ENCODE data around the gene PRRT2.
A peak's percentile ranks its signal among the peaks of the same experiment; 100 is the strongest.

The PRRT2 gene

GRCh38 chr16:29809850-29810698 is 1.9 kb upstream of the PRRT2 start:
- H3K9me3 ChIP-seq (ENCODE audit: control insufficient read depth, insufficient read depth, low read length), result no peaks in the 10 kb centered on the region
- no peak overlapping the region for H3K9ac ChIP-seq (ENCODE audit: low read depth, low read length)
- H3K4me3 ChIP-seq (ENCODE audit: low read depth, low read length), result peak overlapping the region; percentile 33
- peaks cover 15% of the 10 kb centered on the region for H3K4me1 ChIP-seq (ENCODE audit: control insufficient read depth, insufficient read depth, low read length)
- no peaks in the 10 kb centered on the region for H3K27me3 ChIP-seq (ENCODE audit: control insufficient read depth, insufficient read depth, low read length)
- peaks cover 14% of the 10 kb centered on the region for H3K36me3 ChIP-seq (ENCODE audit: control insufficient read depth, insufficient read depth, low read length)

GRCh38 chr16:29810699-29811169 is 1.3 kb upstream of the PRRT2 start:
- H3K4me3 ChIP-seq (ENCODE audit: low read depth, low read length), result peak overlapping the region; percentile 87
- H3K9me3 ChIP-seq (ENCODE audit: control insufficient read depth, insufficient read depth, low read length), result no peaks in the 10 kb centered on the region
- H3K36me3 ChIP-seq (ENCODE audit: control insufficient read depth, insufficient read depth, low read length), result peaks cover 14% of the 10 kb centered on the region
- peaks cover 15% of the 10 kb centered on the region for H3K4me1 ChIP-seq (ENCODE audit: control insufficient read depth, insufficient read depth, low read length)
- no peak overlapping the region for H3K9ac ChIP-seq (ENCODE audit: low read depth, low read length)
- no peaks in the 10 kb centered on the region for H3K27me3 ChIP-seq (ENCODE audit: control insufficient read depth, insufficient read depth, low read length)

DNA sequence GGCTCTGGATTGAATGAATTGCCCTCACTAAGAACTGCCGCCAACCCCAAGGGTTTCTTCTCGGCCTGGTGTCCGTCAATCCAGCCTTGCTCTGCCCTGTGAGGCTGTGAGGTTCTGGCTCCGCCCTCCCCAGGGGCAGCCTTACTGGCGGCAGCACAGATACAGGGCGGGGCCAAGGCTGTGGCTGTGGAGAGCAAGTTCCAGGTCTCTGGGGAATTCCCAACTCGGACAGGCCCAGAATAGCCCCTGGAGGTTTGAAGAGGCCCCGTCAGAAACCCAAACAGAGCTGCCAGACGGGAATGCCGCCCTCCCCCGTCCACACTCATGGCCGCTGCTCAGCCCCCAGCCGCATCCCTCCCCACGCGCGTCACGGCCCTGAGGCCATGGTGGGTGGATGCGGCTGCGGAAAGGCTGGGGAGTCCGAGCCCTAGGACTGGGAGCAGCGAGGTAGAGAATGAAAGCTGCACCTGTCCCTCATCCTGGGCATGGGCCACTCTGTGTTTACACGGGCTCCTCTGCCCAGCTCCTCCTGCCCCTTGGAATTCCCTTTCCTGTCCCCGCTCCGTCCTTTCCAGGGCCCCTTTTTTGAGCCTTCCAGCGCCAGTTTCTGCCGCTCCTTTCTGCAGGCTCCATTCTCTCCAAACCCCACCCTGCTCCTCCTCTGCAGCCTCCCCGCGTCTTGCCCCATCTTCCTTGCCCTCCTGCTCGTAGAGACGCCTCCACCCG is 660 bp upstream of the PRRT2 start:
- Histone ChIP-seq H3K36me3 (ENCODE audit: control insufficient read depth, insufficient read depth, low read length) (peaks cover 14% of the 10 kb centered on the region), H3K9ac (ENCODE audit: low read depth, low read length) (peak overlapping the region; percentile 83)

DNA sequence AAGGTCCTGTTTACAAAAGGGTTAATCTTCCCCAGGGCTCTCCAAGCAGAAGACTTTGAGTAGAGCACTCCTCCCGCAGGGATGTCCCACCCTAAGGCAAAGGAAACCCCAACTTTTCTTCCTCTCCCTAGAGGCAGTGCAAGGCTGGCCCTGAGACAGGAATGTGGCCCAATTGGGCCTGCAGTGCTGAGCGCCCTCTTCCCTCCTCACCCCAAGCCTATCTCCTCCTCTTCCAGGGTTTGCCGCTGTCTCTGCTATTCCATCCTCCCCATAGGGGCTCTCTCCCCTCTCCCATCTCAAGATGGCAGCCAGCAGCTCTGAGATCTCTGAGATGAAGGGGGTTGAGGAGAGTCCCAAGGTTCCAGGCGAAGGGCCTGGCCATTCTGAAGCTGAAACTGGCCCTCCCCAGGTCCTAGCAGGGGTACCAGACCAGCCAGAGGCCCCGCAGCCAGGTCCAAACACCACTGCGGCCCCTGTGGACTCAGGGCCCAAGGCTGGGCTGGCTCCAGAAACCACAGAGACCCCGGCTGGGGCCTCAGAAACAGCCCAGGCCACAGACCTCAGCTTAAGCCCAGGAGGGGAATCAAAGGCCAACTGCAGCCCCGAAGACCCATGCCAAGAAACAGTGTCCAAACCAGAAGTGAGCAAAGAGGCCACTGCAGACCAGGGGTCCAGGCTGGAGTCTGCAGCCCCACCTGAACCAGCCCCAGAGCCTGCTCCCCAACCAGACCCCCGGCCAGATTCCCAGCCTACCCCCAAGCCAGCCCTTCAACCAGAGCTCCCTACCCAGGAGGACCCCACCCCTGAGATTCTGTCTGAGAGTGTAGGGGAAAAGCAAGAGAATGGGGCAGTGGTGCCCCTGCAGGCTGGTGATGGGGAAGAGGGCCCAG is 1.0 kb downstream of the PRRT2 start:
- no peak overlapping the region for H3K9ac ChIP-seq (ENCODE audit: low read depth, low read length)
- peaks cover 15% of the 10 kb centered on the region for H3K36me3 ChIP-seq (ENCODE audit: control insufficient read depth, insufficient read depth, low read length)
- H3K9me3 ChIP-seq (ENCODE audit: control insufficient read depth, insufficient read depth, low read length), result no peaks in the 10 kb centered on the region
- H3K4me1 ChIP-seq (ENCODE audit: control insufficient read depth, insufficient read depth, low read length), result peaks cover 15% of the 10 kb centered on the region
- H3K27me3 ChIP-seq (ENCODE audit: control insufficient read depth, insufficient read depth, low read length), result no peaks in the 10 kb centered on the region
- peak overlapping the region; percentile 87 for H3K4me3 ChIP-seq (ENCODE audit: low read depth, low read length)

More for the DNA sequence above, 660 bp upstream of the PRRT2 start:
- H3K4me1 ChIP-seq (ENCODE audit: control insufficient read depth, insufficient read depth, low read length), result peaks cover 15% of the 10 kb centered on the region
- H3K4me3 ChIP-seq (ENCODE audit: low read depth, low read length), result peak overlapping the region; percentile 87
- H3K27me3 ChIP-seq (ENCODE audit: control insufficient read depth, insufficient read depth, low read length), result no peaks in the 10 kb centered on the region
- H3K9me3 ChIP-seq (ENCODE audit: control insufficient read depth, insufficient read depth, low read length), result no peaks in the 10 kb centered on the region

DNA sequence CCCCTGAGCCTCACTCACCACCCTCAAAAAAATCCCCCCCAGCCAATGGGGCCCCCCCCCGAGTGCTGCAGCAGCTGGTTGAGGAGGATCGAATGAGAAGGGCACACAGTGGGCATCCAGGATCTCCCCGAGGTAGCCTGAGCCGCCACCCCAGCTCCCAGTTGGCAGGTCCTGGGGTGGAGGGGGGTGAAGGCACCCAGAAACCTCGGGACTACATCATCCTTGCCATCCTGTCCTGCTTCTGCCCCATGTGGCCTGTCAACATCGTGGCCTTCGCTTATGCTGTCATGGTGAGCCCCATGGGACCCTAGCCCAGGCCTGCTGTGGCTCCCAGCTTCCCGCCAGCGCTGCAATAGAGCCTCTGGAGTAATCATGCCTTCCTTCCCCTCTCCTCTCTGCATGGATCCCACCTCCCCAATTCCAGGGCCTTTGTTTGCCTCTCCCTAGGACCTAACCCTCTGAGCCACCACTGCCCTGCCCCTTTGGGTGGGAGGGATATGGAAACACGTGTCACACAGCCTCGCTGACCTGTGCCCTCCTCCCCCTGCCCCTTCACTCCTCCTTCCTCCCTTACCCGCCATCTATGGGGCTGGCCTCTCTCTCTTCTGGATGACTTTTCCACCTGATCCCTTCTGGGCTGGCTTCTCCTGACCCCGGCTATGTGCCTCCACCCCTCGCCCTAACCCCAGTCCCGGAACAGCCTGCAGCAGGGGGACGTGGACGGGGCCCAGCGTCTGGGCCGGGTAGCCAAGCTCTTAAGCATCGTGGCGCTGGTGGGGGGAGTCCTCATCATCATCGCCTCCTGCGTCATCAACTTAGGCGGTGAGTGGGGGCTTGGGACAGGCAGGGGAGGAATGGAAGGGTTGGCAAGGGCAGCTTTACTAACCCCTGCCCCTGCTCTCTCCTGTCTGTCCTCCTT is 1.9 kb downstream of the PRRT2 start:
- peaks cover 10% of the 10 kb centered on the region for H3K4me1 ChIP-seq (ENCODE audit: control insufficient read depth, insufficient read depth, low read length)
- H3K9ac ChIP-seq (ENCODE audit: low read depth, low read length), result no peak overlapping the region
- H3K36me3 ChIP-seq (ENCODE audit: control insufficient read depth, insufficient read depth, low read length), result peaks cover 18% of the 10 kb centered on the region
- H3K9me3 ChIP-seq (ENCODE audit: control insufficient read depth, insufficient read depth, low read length), result no peaks in the 10 kb centered on the region
- peak overlapping the region; percentile 90 for H3K4me3 ChIP-seq (ENCODE audit: low read depth, low read length)
- no peaks in the 10 kb centered on the region for H3K27me3 ChIP-seq (ENCODE audit: control insufficient read depth, insufficient read depth, low read length)

GRCh38 chr16:29814592-29814991 is 2.6 kb downstream of the PRRT2 start:
- no peaks in the 10 kb centered on the region for H3K27me3 ChIP-seq (ENCODE audit: control insufficient read depth, insufficient read depth, low read length)
- peak overlapping the region; percentile 47 for H3K9ac ChIP-seq (ENCODE audit: low read depth, low read length)
- H3K4me3 ChIP-seq (ENCODE audit: low read depth, low read length), result peak overlapping the region; percentile 90
- H3K4me1 ChIP-seq (ENCODE audit: control insufficient read depth, insufficient read depth, low read length), result peaks cover 8% of the 10 kb centered on the region
- peaks cover 19% of the 10 kb centered on the region for H3K36me3 ChIP-seq (ENCODE audit: control insufficient read depth, insufficient read depth, low read length)
- no peaks in the 10 kb centered on the region for H3K9me3 ChIP-seq (ENCODE audit: control insufficient read depth, insufficient read depth, low read length)

DNA sequence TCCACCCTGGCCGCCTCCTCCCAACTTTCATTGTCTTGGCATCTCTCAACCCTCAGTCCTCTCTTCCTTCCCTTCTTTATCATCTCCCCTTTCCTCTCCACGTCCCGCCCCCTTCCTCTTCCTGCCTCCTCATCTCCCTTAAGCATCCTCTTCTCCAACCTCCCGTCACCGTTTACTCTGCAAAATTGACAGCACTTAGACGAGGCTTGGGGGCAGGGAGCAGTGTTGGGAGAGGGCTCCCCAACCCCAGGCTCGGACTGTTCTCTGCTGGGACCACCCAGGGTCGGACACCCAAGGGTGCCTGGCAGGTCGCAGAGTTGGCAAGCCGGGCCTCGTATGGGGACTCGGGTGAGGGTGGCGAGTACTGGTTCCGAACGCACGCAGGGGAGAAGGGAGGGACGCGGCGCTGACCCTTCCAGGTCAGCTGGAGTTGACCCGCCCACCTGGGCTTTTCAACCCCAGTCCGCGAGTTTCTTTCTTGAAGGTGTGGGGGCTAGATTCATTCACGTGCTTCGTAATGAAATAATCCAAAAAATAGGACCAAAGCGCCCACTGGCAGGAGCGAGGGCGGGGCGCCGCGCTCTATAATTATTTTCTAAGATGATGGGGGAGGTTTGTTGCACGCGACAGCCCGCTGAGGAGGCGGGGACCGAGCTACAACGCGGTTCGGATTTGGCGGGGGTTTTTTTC is 3.2 kb downstream of the PRRT2 start:
- peaks cover 8% of the 10 kb centered on the region for H3K4me1 ChIP-seq (ENCODE audit: control insufficient read depth, insufficient read depth, low read length)

GRCh38 chr16:29815793-29816693 is 4.0 kb downstream of the PRRT2 start, which contains the start of gene PAGR1:
PAGR1 (plus strand) TSS chr16:29816152; CDS start chr16:29816526, 374 bp downstream.
- Histone ChIP-seq H3K9me3 (ENCODE audit: control insufficient read depth, insufficient read depth, low read length) (no peaks in the 10 kb centered on the region), H3K9ac (ENCODE audit: low read depth, low read length) (peak within 1 kb of the TSS; percentile 94), H3K27me3 (ENCODE audit: control insufficient read depth, insufficient read depth, low read length) (no peaks in the 10 kb centered on the region), H3K36me3 (ENCODE audit: control insufficient read depth, insufficient read depth, low read length) (peaks cover 26% of the 10 kb centered on the region), H3K4me1 (ENCODE audit: control insufficient read depth, insufficient read depth, low read length) (peaks cover 6% of the 10 kb centered on the region), H3K4me3 (ENCODE audit: low read depth, low read length) (peak within 1 kb of the TSS; percentile 90)

More for the DNA sequence above, 3.2 kb downstream of the PRRT2 start:
- Histone ChIP-seq H3K9me3 (ENCODE audit: control insufficient read depth, insufficient read depth, low read length) (no peaks in the 10 kb centered on the region), H3K9ac (ENCODE audit: low read depth, low read length) (peak overlapping the region; percentile 47), H3K36me3 (ENCODE audit: control insufficient read depth, insufficient read depth, low read length) (peaks cover 21% of the 10 kb centered on the region), H3K4me3 (ENCODE audit: low read depth, low read length) (peak overlapping the region; percentile 90), H3K27me3 (ENCODE audit: control insufficient read depth, insufficient read depth, low read length) (no peaks in the 10 kb centered on the region)

DNA sequence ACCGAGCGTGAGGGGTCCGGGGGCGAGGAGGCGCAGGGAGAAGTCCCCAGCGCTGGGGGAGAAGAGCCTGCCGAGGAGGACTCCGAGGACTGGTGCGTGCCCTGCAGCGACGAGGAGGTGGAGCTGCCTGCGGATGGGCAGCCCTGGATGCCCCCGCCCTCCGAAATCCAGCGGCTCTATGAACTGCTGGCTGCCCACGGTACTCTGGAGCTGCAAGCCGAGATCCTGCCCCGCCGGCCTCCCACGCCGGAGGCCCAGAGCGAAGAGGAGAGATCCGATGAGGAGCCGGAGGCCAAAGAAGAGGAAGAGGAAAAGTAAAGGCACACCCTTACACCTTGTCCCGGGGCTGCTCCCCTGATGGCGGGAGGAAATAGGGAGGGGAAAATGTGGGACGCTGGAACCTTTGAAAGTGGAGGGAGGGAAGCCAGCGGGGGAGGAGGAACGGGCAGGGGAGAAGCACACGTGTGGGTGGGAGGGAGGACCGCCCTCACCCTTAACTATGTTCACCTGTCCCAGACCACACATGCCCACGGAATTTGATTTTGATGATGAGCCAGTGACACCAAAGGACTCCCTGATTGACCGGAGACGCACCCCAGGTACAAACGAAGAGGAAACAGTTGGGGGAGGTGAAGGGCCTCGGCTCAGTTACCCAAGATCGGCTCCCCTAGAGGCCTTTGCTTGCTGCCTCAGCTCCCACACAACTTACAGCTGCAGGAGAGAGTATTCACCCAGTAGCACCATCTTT is 4.9 kb downstream of the PRRT2 start:
- peak overlapping the region; percentile 94 for H3K9ac ChIP-seq (ENCODE audit: low read depth, low read length)
- H3K27me3 ChIP-seq (ENCODE audit: control insufficient read depth, insufficient read depth, low read length), result no peaks in the 10 kb centered on the region
- peaks cover 26% of the 10 kb centered on the region for H3K36me3 ChIP-seq (ENCODE audit: control insufficient read depth, insufficient read depth, low read length)
- peak overlapping the region; percentile 90 for H3K4me3 ChIP-seq (ENCODE audit: low read depth, low read length)
- no peaks in the 10 kb centered on the region for H3K9me3 ChIP-seq (ENCODE audit: control insufficient read depth, insufficient read depth, low read length)
- H3K4me1 ChIP-seq (ENCODE audit: control insufficient read depth, insufficient read depth, low read length), result peaks cover 6% of the 10 kb centered on the region
